Measurements from ENCODE around the gene NYAP1. TPM values are rescaled to one million over a fixed set of nuclear protein-coding genes. Genes with fewer than 3 reads are reported as not detected.
"Not testable (repeated sequence)": the region's sequence is repeated elsewhere in the genome, so short reads cannot be mapped to it uniquely, and the experiment has no call there.

The NYAP1 gene
- total and polyA plus RNA-seq, 7 donors = 0.08 to 0.32 (median 0.15) TPM

- DNase-seq (no peak), ATAC-seq (no peak)
- TF ChIP-seq, protein P1, sequence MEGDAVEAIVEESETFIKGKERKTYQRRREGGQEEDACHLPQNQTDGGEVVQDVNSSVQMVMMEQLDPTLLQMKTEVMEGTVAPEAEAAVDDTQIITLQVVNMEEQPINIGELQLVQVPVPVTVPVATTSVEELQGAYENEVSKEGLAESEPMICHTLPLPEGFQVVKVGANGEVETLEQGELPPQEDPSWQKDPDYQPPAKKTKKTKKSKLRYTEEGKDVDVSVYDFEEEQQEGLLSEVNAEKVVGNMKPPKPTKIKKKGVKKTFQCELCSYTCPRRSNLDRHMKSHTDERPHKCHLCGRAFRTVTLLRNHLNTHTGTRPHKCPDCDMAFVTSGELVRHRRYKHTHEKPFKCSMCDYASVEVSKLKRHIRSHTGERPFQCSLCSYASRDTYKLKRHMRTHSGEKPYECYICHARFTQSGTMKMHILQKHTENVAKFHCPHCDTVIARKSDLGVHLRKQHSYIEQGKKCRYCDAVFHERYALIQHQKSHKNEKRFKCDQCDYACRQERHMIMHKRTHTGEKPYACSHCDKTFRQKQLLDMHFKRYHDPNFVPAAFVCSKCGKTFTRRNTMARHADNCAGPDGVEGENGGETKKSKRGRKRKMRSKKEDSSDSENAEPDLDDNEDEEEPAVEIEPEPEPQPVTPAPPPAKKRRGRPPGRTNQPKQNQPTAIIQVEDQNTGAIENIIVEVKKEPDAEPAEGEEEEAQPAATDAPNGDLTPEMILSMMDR (IDR thresholded peaks at IDR 0.05) = no peak
- intact Hi-C loops (cut with DNase I) = no loop called here
- Histone ChIP-seq H3K4me1 (no peaks in the 10 kb centered on the region), H3K4me3 (no peak overlapping the region), H3K36me3 (ENCODE audit: insufficient read depth in 1 of 2, low read depth in 1 of 2) (no peaks in the 10 kb centered on the region), H3K9me3 (no peaks in the 10 kb centered on the region), H3K27ac (no peak overlapping the region), H3K27me3 (ENCODE audit: insufficient read depth in 3 of 3, low read length in 2 of 3) (no peaks in the 10 kb centered on the region)
- 77 to 86% (median 78%) methylated on average over 3 of the region's 3 CpGs for WGBS, 3 donors
These were observed 31.2 kb upstream of the NYAP1 start for GRCh38 chr7:100452513-100452912.

- H3K27ac ChIP-seq; ATAC-seq; DNase-seq; H3K9me3 ChIP-seq; H3K36me3 ChIP-seq (ENCODE audit: insufficient read depth in 1 of 2, low read depth in 1 of 2); H3K4me1 ChIP-seq; intact Hi-C loops (cut with DNase I); H3K27me3 ChIP-seq (ENCODE audit: insufficient read depth in 3 of 3, low read length in 2 of 3); H3K4me3 ChIP-seq: not testable (repeated sequence)
- WGBS, 3 donors = 90 to 93% (median 91%) methylated on average over 8 of the region's 8 CpGs
These were observed 29.9 kb upstream of the NYAP1 start for GRCh38 chr7:100453854-100454253.

GRCh38 chr7:100455206-100455605, 28.5 kb upstream of the NYAP1 start:
- DNase-seq = no peak
- no peaks in the 10 kb centered on the region for H3K9me3 ChIP-seq
- intact Hi-C loops (cut with DNase I) = no loop called here
- no peaks in the 10 kb centered on the region for H3K4me1 ChIP-seq
- no peak for ATAC-seq
- WGBS, 3 donors = 85 to 88% (median 87%) methylated on average over 3 of the region's 3 CpGs
- no peaks in the 10 kb centered on the region for H3K27me3 ChIP-seq (ENCODE audit: insufficient read depth in 3 of 3, low read length in 2 of 3)
- H3K4me3 ChIP-seq = no peak overlapping the region
- TF ChIP-seq, protein P1 (IDR thresholded peaks at IDR 0.05) = no peak
- no peak overlapping the region for H3K27ac ChIP-seq
- H3K36me3 ChIP-seq (ENCODE audit: insufficient read depth in 1 of 2, low read depth in 1 of 2) = no peaks in the 10 kb centered on the region

DNA sequence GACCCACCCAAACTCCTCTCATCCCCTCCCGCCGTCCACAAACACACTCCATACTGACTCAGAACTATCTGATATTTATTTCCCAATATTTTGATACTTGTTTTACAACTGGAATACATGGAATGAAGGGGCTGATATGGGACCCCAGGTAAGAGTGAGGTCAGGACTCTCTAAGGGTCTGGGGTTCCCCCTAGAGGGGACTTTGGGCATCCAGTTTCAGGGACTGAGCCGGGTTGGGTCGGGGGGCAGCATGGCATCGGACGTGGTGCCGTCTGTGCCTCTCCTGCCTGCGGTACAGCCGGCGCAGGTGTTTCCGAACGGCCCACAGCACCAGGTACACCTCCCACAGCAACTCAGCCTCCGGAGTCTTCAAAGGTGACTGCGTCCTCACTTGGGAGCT, 27.2 kb upstream of the NYAP1 start:
- no peaks in the 10 kb centered on the region for H3K9me3 ChIP-seq
- H3K4me3 ChIP-seq = no peak overlapping the region
- intact Hi-C loops (cut with DNase I) = no loop called here
- 90 to 93% (median 90%) methylated on average over 14 of the region's 14 CpGs for WGBS, 3 donors
- TF ChIP-seq, protein P1 (IDR thresholded peaks at IDR 0.05) = no peak
- no peaks in the 10 kb centered on the region for H3K27me3 ChIP-seq (ENCODE audit: insufficient read depth in 3 of 3, low read length in 2 of 3)
- ATAC-seq (no peak), DNase-seq (no peak)
- no peak overlapping the region for H3K27ac ChIP-seq
- no peaks in the 10 kb centered on the region for H3K36me3 ChIP-seq (ENCODE audit: insufficient read depth in 1 of 2, low read depth in 1 of 2)
- no peaks in the 10 kb centered on the region for H3K4me1 ChIP-seq

DNA sequence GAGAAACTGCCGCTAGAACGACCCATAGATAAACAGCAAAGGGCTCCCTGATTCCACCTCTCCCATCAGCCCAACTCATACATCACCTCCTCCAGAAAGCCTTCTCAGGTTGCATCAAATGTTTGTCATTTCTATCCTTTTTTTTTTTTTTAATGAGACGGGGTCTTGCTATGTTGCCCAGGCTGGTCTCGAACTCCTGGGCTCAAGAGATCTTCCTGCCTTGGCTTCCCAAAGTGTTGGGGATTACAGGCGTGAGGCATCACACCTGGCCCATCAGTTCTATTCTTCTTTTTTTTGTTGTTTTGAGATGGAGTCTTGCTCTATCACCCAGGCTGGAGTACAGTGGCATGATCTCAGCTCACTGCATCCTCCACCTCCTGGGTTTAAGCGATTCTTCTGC, 26.7 kb upstream of the NYAP1 start:
- WGBS, 3 donors = 91 to 96% (median 92%) methylated on average over 6 of the region's 6 CpGs
- ATAC-seq (no peak), DNase-seq (no peak)
- Histone ChIP-seq H3K4me1 (no peaks in the 10 kb centered on the region), H3K27ac (no peak overlapping the region), H3K27me3 (ENCODE audit: insufficient read depth in 3 of 3, low read length in 2 of 3) (no peaks in the 10 kb centered on the region), H3K9me3 (no peaks in the 10 kb centered on the region), H3K36me3 (ENCODE audit: insufficient read depth in 1 of 2, low read depth in 1 of 2) (no peaks in the 10 kb centered on the region), H3K4me3 (no peak overlapping the region)
- intact Hi-C loops (cut with DNase I) = no loop called here
- TF ChIP-seq, protein P1 (IDR thresholded peaks at IDR 0.05) = no peak
